Measurements from ENCODE around the gene LHFPL6. TPM values are rescaled to one million over a fixed set of nuclear protein-coding genes. Genes with fewer than 3 reads are reported as not detected.
A peak's percentile ranks its signal among the peaks of the same experiment; 100 is the strongest.

LHFPL6 gene
- total RNA-seq, 4 donors from 2014 or later: 113 to 177 (median 146) TPM

GRCh38 chr13:39318161-39318560 lies 284.8 kb downstream of the LHFPL6 start:
- WGBS, 2 donors: 79 to 88% methylated on average over 1 of the region's 1 CpG
- DNase-seq (ENCODE audit: low spot score in 2 of 2): no peak
- Histone ChIP-seq H3K9me3 (no peaks in the 10 kb centered on the region), H3K36me3 (no peaks in the 10 kb centered on the region), H3K27ac (peak overlapping the region in 2 of 4 donors; percentile 39 to 45), H3K4me3 (no peak overlapping the region), H3K4me1 (peaks cover 0 to 65% (median 18%) of the 10 kb centered on the region in 4 donors), H3K27me3 (no peaks in the 10 kb centered on the region)
- no peak for TF ChIP-seq CTCF (IDR thresholded peaks at IDR 0.05)
- TF ChIP-seq EP300 (IDR thresholded peaks at IDR 0.05): no peak
- no peak for TF ChIP-seq POLR2A (IDR thresholded peaks at IDR 0.05)

GRCh38 chr13:39317291-39317690 lies 285.7 kb downstream of the LHFPL6 start:
- peaks cover 0 to 57% (median 14%) of the 10 kb centered on the region in 4 donors for H3K4me1 ChIP-seq
- H3K27ac ChIP-seq: peak overlapping the region in 2 of 4 donors; percentile 45 to 53
- H3K36me3 ChIP-seq: no peaks in the 10 kb centered on the region
- H3K4me3 ChIP-seq: no peak overlapping the region
- no peaks in the 10 kb centered on the region for H3K9me3 ChIP-seq
- no peaks in the 10 kb centered on the region for H3K27me3 ChIP-seq
- TF ChIP-seq EP300 (IDR thresholded peaks at IDR 0.05) (peak in 1 of 2 donors; percentile 37), CTCF (IDR thresholded peaks at IDR 0.05) (no peak)
- WGBS, 2 donors: 23 to 25% methylated on average over 3 of the region's 3 CpGs
- peak in 1 of 2 donors; percentile 38 for DNase-seq (ENCODE audit: low spot score in 2 of 2)

GRCh38 chr13:39315796-39316195 lies 287.2 kb downstream of the LHFPL6 start:
- WGBS, 2 donors: 76 to 82% methylated on average over 1 of the region's 1 CpG
- TF ChIP-seq POLR2A (IDR thresholded peaks at IDR 0.05): no peak
- no peak for TF ChIP-seq EP300 (IDR thresholded peaks at IDR 0.05)
- TF ChIP-seq CTCF (IDR thresholded peaks at IDR 0.05): no peak
- peaks cover 0 to 55% (median 10%) of the 10 kb centered on the region in 4 donors for H3K4me1 ChIP-seq
- H3K27me3 ChIP-seq: no peaks in the 10 kb centered on the region
- no peaks in the 10 kb centered on the region for H3K9me3 ChIP-seq
- no peak for DNase-seq (ENCODE audit: low spot score in 2 of 2)
- H3K27ac ChIP-seq: no peak overlapping the region
- no peaks in the 10 kb centered on the region for H3K36me3 ChIP-seq
- H3K4me3 ChIP-seq: no peak overlapping the region

GRCh38 chr13:39313721-39314120 lies 289.3 kb downstream of the LHFPL6 start:
- H3K4me1 ChIP-seq: peaks cover 0 to 44% (median 6%) of the 10 kb centered on the region in 4 donors
- no peaks in the 10 kb centered on the region for H3K9me3 ChIP-seq
- no peak for TF ChIP-seq CTCF (IDR thresholded peaks at IDR 0.05)
- 81 to 87% methylated on average over 6 of the region's 6 CpGs for WGBS, 2 donors
- H3K27me3 ChIP-seq: no peaks in the 10 kb centered on the region
- no peak overlapping the region for H3K27ac ChIP-seq
- H3K4me3 ChIP-seq: no peak overlapping the region
- DNase-seq (ENCODE audit: low spot score in 2 of 2): no peak
- H3K36me3 ChIP-seq: no peaks in the 10 kb centered on the region

- Histone ChIP-seq H3K9me3 (no peaks in the 10 kb centered on the region), H3K4me3 (no peak overlapping the region), H3K36me3 (no peaks in the 10 kb centered on the region), H3K27ac (no peak overlapping the region), H3K27me3 (no peaks in the 10 kb centered on the region), H3K4me1 (peaks cover 0 to 33% (median 4%) of the 10 kb centered on the region in 4 donors)
- TF ChIP-seq CTCF (IDR thresholded peaks at IDR 0.05) (no peak), EP300 (IDR thresholded peaks at IDR 0.05) (no peak), POLR2A (IDR thresholded peaks at IDR 0.05) (no peak)
- 74 to 76% methylated on average over 2 of the region's 2 CpGs for WGBS, 2 donors
- no peak for DNase-seq (ENCODE audit: low spot score in 2 of 2)
Observed at GRCh38 chr13:39312596-39312995, 290.4 kb downstream of the LHFPL6 start.
